SK-N-MC (cell line): ENCODE measurements around the gene PIGR.

Source experiments
- EZH2 ChIP-seq: fragments of 200-600 bp; sonication (generic); IDR thresholded peaks from one replicate; pipeline ENCODE4 v1.6.1; 2017; ENCODE audit warnings: antibody characterized with exemption
- FOXP2 ChIP-seq: optimal IDR thresholded peaks from 2 replicates; pipeline ENCODE3; 2011; ENCODE audit warnings: mild to moderate bottlenecking, moderate library complexity; ENCODE audit not compliant: insufficient read depth; ENCODE audit errors: extremely low read length, control extremely low read depth
- POLR2AphosphoS5 ChIP-seq: IDR thresholded peaks from 2 replicates; pipeline ENCODE4 v1.6.1; 2012; ENCODE audit warnings: mild to moderate bottlenecking, low read depth, low read length, borderline replicate concordance

- TF ChIP-seq EZH2 (no peak), POLR2AphosphoS5 (no peak), FOXP2 (no peak)
Measured at GRCh38 chr1:206932177-206932576, 14.1 kb downstream of the PIGR start.
